HEK293T (cell line): ENCODE results near the gene NKX2-1.

Source experiments
- ARNT ChIP-seq: fragments of 450-650 bp; IDR thresholded peaks from 2 replicates; pipeline ENCODE4 v1.6.1; 2017; ENCODE audit warnings: mild to moderate bottlenecking
- BHLHE40 ChIP-seq: fragments of 450-650 bp; IDR thresholded peaks from 2 replicates; pipeline ENCODE4 v1.6.1; 2016; ENCODE audit warnings: mild to moderate bottlenecking, moderate library complexity, borderline replicate concordance
- ELF4 ChIP-seq: fragments of 450-650 bp; IDR thresholded peaks from 2 replicates; pipeline ENCODE4 v1.6.1; 2017; ENCODE audit warnings: antibody characterized with exemption
- FOXA1 ChIP-seq: fragments of 450-650 bp; IDR thresholded peaks from 2 replicates; pipeline ENCODE4 v1.6.1; 2016; ENCODE audit warnings: mild to moderate bottlenecking
- FOXK2 ChIP-seq: fragments of 450-650 bp; IDR thresholded peaks from 2 replicates; pipeline ENCODE4 v1.6.1; 2016; ENCODE audit warnings: mild to moderate bottlenecking
- FOXM1 ChIP-seq: fragments of 450-650 bp; IDR thresholded peaks from 2 replicates; pipeline ENCODE4 v1.6.1; 2017; ENCODE audit warnings: mild to moderate bottlenecking, borderline replicate concordance
- LEF1 ChIP-seq: fragments of 450-650 bp; IDR thresholded peaks from 2 replicates; pipeline ENCODE4 v1.6.1; 2017; ENCODE audit warnings: mild to moderate bottlenecking, borderline replicate concordance
- SP1 ChIP-seq: fragments of 450-650 bp; IDR thresholded peaks from 2 replicates; pipeline ENCODE4 v1.6.1; 2017
- SUZ12 ChIP-seq: fragments of 450-650 bp; IDR thresholded peaks from 2 replicates; pipeline ENCODE4 v1.6.1; 2016; ENCODE audit warnings: mild to moderate bottlenecking
- TARDBP ChIP-seq: fragments of 450-650 bp; IDR thresholded peaks from 2 replicates; pipeline ENCODE4 v1.6.1; 2016
- ZNF384 ChIP-seq: fragments of 450-650 bp; IDR thresholded peaks from 2 replicates; pipeline ENCODE4 v1.6.1; 2016
- TF ChIP-seq, protein P1 (sequence below): fragments of 450-650 bp; IDR thresholded peaks from 2 replicates; pipeline ENCODE4 v1.6.1; 2016

DNA sequence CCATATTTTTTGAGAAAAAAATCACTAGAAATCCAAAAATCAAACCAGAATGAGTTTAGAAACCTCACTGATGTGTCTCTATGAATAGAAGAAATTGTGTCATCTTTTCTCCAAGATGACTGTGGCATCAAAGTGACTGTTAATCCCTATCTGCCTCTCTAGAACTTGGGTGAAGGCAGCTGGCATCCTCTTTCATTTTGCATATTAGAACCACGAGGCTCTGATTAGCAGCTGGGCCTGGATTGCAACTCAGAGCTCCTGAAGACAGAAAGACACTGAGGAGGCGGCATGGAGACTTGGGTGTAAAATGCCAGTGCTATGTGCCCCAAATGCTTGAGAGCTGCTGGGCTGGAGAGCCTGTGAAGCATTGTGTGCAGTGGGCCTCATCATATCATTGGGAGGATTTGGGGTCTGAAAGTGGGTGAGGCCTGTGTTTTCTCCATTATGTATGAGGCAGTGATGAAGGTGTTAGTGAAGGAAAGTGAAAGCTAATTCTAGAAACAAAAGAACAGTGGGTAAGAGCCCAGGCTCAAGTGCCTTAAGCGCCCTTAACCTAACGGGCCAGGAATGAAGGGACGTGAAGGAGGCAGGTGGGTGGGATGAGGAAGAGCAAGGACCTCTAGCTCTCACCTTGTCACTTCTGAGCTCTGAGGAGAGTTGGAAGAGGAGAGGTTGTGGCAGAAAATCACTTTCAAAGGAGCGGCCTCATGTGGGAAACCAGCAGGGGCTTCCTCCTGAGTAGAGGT, 36.1 kb upstream of the NKX2-1 start:
- TF ChIP-seq ELF4: no peak
- TF ChIP-seq SUZ12: no peak
- no peak for TF ChIP-seq ARNT
- TF ChIP-seq BHLHE40: no peak
- no peak for TF ChIP-seq FOXK2
- TF ChIP-seq SP1: no peak
- TF ChIP-seq ZNF384: no peak
- TF ChIP-seq, protein P1, sequence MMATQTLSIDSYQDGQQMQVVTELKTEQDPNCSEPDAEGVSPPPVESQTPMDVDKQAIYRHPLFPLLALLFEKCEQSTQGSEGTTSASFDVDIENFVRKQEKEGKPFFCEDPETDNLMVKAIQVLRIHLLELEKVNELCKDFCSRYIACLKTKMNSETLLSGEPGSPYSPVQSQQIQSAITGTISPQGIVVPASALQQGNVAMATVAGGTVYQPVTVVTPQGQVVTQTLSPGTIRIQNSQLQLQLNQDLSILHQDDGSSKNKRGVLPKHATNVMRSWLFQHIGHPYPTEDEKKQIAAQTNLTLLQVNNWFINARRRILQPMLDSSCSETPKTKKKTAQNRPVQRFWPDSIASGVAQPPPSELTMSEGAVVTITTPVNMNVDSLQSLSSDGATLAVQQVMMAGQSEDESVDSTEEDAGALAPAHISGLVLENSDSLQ: no peak
- no peak for TF ChIP-seq TARDBP
- no peak for TF ChIP-seq FOXM1
- no peak for TF ChIP-seq FOXA1
- no peak for TF ChIP-seq LEF1
